HEK293 (cell line): ENCODE data around the gene ELOVL2.

ENCODE experiments used
- CTCF ChIP-seq: fragments of 450-650 bp; formaldehyde crosslinking; IDR thresholded peaks from 2 replicates; pipeline ENCODE4 v1.5.1; 2016; ENCODE audit warnings: missing biosample characterization, missing genetic modification characterization
- GFI1B ChIP-seq: fragments of 450-650 bp; formaldehyde crosslinking; IDR thresholded peaks from 2 replicates; pipeline ENCODE4 v1.5.1; 2016; ENCODE audit warnings: missing biosample characterization, missing genetic modification characterization
- ZBTB1 ChIP-seq: fragments of 450-650 bp; formaldehyde crosslinking; IDR thresholded peaks from 2 replicates; pipeline ENCODE4 v1.5.1; 2016; ENCODE audit warnings: missing biosample characterization, missing genetic modification characterization
- ZBTB10 ChIP-seq: fragments of 450-650 bp; formaldehyde crosslinking; IDR thresholded peaks from 2 replicates; pipeline ENCODE4 v1.5.1; 2016; ENCODE audit warnings: missing biosample characterization, missing genetic modification characterization
- ZBTB48 ChIP-seq: fragments of 450-650 bp; formaldehyde crosslinking; IDR thresholded peaks from 2 replicates; pipeline ENCODE4 v1.5.1; 2016; ENCODE audit warnings: missing biosample characterization, missing genetic modification characterization
- ZNF660 ChIP-seq: fragments of 450-650 bp; IDR thresholded peaks from 2 replicates; pipeline ENCODE4 v1.5.1; 2018; ENCODE audit warnings: missing biosample characterization, mild to moderate bottlenecking, missing genetic modification characterization
- ZSCAN5A ChIP-seq: fragments of 450-650 bp; formaldehyde crosslinking; IDR thresholded peaks from 2 replicates; pipeline ENCODE4 v1.5.1; 2016; ENCODE audit warnings: missing biosample characterization, missing genetic modification characterization

- no peak for TF ChIP-seq CTCF (tag by site-specific recombination)
- no peak for TF ChIP-seq ZNF660 (tag by site-specific recombination)
- no peak for TF ChIP-seq ZBTB1 (tag by site-specific recombination)
- TF ChIP-seq GFI1B (tag by site-specific recombination): no peak
- TF ChIP-seq ZBTB10 (tag by site-specific recombination): no peak
- no peak for TF ChIP-seq ZBTB48
- no peak for TF ChIP-seq ZSCAN5A (tag by site-specific recombination)
Observed at GRCh38 chr6:10960171-10960570, 83.9 kb downstream of the ELOVL2 start.
